Esophagus muscularis mucosa (tissue), 4 donors: ENCODE results near the gene PMIS2.

Experiments
- CTCF ChIP-seq, 3 experiments: fragments of 200-600 bp in 2 of 3; fragments of 450-650 bp in 1 of 3; sonication (generic) in 2 of 3; IDR thresholded peaks; one replicate each; pipeline ENCODE4 v1.5.1; 2017 to 2019; ENCODE audit warnings: antibody characterized with exemption in 3 of 3, mild to moderate bottlenecking in 2 of 3, moderate library complexity in 1 of 3
- EP300 ChIP-seq: sonication (generic); formaldehyde crosslinking; IDR thresholded peaks from one replicate; pipeline ENCODE4 v1.6.1; 2017; ENCODE audit warnings: antibody characterized with exemption
- POLR2A ChIP-seq: fragments of 450-650 bp; IDR thresholded peaks from one replicate; pipeline ENCODE4 v1.6.1; 2017; ENCODE audit warnings: antibody characterized with exemption, moderate library complexity, mild to moderate bottlenecking, low read depth

GRCh38 chr19:35636651-35637050, 50.7 kb downstream of the PMIS2 start:
- TF ChIP-seq CTCF (IDR thresholded peaks at IDR 0.05) (no peak), POLR2A (no peak), EP300 (no peak)
